HepG2 (cell line): ENCODE data around the gene KIF15. TPM values are rescaled to one million over a fixed set of nuclear protein-coding genes. Genes with fewer than 3 reads are reported as not detected.

Experiments used
- CHD2 ChIP-seq: IDR thresholded peaks from 2 replicates; pipeline ENCODE4 v1.6.1; 2011; ENCODE audit warnings: low read depth, low read length, improper control_type of control experiment
- ELF4 ChIP-seq: sonication (generic); formaldehyde crosslinking; IDR thresholded peaks from 2 replicates; pipeline ENCODE4 v1.5.0; 2020; ENCODE audit warnings: missing genetic modification reagents, mild to moderate bottlenecking, moderate library complexity, borderline replicate concordance
- FOXK1 ChIP-seq: sonication (generic); formaldehyde crosslinking; IDR thresholded peaks from 2 replicates; pipeline ENCODE4 v1.4.0; 2020; ENCODE audit warnings: low read depth, missing genetic modification reagents, borderline replicate concordance
- ISL2 ChIP-seq: sonication (generic); formaldehyde crosslinking; IDR thresholded peaks from 2 replicates; pipeline ENCODE4 v1.5.0; 2020; ENCODE audit warnings: missing genetic modification reagents
- SAFB2 ChIP-seq: sonication (generic); formaldehyde crosslinking; IDR thresholded peaks from 2 replicates; pipeline ENCODE4 v1.5.1; 2020; ENCODE audit warnings: missing genetic modification reagents, low read depth, mild to moderate bottlenecking, borderline replicate concordance
- SIN3A ChIP-seq: IDR thresholded peaks from 2 replicates; pipeline ENCODE4 v1.6.1; 2011; ENCODE audit warnings: low read depth, mild to moderate bottlenecking, control low read depth, low read length, borderline replicate concordance
- TRIM24 ChIP-seq: sonication (generic); formaldehyde crosslinking; IDR thresholded peaks from 2 replicates; pipeline ENCODE4 v1.8.0; 2022; ENCODE audit warnings: mild to moderate bottlenecking, missing genetic modification reagents
- ZC3H13 ChIP-seq: sonication (generic); formaldehyde crosslinking; IDR thresholded peaks from 2 replicates; pipeline ENCODE4 v1.8.1; 2023; ENCODE audit warnings: mild to moderate bottlenecking, missing genetic modification reagents, moderate library complexity
- ZIK1 ChIP-seq: sonication (generic); formaldehyde crosslinking; IDR thresholded peaks from 2 replicates; pipeline ENCODE4 v1.5.0; 2020; ENCODE audit warnings: mild to moderate bottlenecking, low read depth, missing genetic modification reagents, borderline replicate concordance
- ZNF12 ChIP-seq: sonication (generic); formaldehyde crosslinking; IDR thresholded peaks from 2 replicates; pipeline ENCODE4 v1.5.0; 2020; ENCODE audit warnings: missing genetic modification reagents
- ZNF20 ChIP-seq: sonication (generic); formaldehyde crosslinking; IDR thresholded peaks from 2 replicates; pipeline ENCODE4 v1.4.0; 2020; ENCODE audit warnings: mild to moderate bottlenecking, moderate library complexity, missing genetic modification reagents
- ZNF232 ChIP-seq: sonication (generic); formaldehyde crosslinking; IDR thresholded peaks from 2 replicates; pipeline ENCODE4 v1.4.0; 2020; ENCODE audit warnings: missing genetic modification reagents, borderline replicate concordance
- ZNF234 ChIP-seq: sonication (generic); formaldehyde crosslinking; conservative IDR thresholded peaks from 2 replicates; pipeline ENCODE4 v1.5.1; 2020; ENCODE audit warnings: mild to moderate bottlenecking, missing genetic modification reagents
- ZNF260 ChIP-seq: sonication (generic); formaldehyde crosslinking; IDR thresholded peaks from 2 replicates; pipeline ENCODE4 v1.4.0; 2020; ENCODE audit warnings: missing genetic modification reagents, low read depth, mild to moderate bottlenecking, borderline replicate concordance
- ZNF333 ChIP-seq: sonication (generic); formaldehyde crosslinking; IDR thresholded peaks from 2 replicates; pipeline ENCODE4 v1.4.0; 2020; ENCODE audit warnings: mild to moderate bottlenecking, missing genetic modification reagents, borderline replicate concordance
- ZNF354B ChIP-seq: sonication (generic); formaldehyde crosslinking; IDR thresholded peaks from 2 replicates; pipeline ENCODE4 v1.8.0; 2022; ENCODE audit warnings: mild to moderate bottlenecking, missing genetic modification reagents
- ZNF430 ChIP-seq: sonication (generic); formaldehyde crosslinking; IDR thresholded peaks from 2 replicates; pipeline ENCODE4 v1.9.0; 2021; ENCODE audit warnings: mild to moderate bottlenecking, missing genetic modification reagents
- ZNF652 ChIP-seq: IDR thresholded peaks from 2 replicates; pipeline ENCODE4 v1.6.1; 2016; ENCODE audit warnings: low read depth, borderline replicate concordance
- ZNF768 ChIP-seq: sonication (generic); formaldehyde crosslinking; IDR thresholded peaks from 2 replicates; pipeline ENCODE4 v1.4.0; 2020; ENCODE audit warnings: missing genetic modification reagents
- polyA plus RNA-seq, 8 experiments: library from polyadenylated mRNA; depleted of rRNA in 3 of 8; stranded (reverse) in 7 of 8; unstranded in 1 of 8; fragments of >200 nt; fragmentation: Illumina TruSeq in 4 of 8; extraction: Trizol in 4 of 8; gene quantifications; 2 replicates each; pipeline versions ENCODE4 v1.2.1 to v1.2.3, GENCODE V29; 2011 to 2016; ENCODE audit warnings: low read depth in 4 of 8, missing spikeins in 1 of 8, mixed read lengths in 1 of 8; ENCODE audit not compliant: insufficient read depth in 1 of 8
- total RNA-seq, 5 experiments: library from RNA; depleted of rRNA; stranded (reverse); fragments of >200 nt; fragmentation: Illumina TruSeq; extraction: Trizol; gene quantifications; 2 replicates each; pipeline ENCODE4 v1.2.3, GENCODE V29; 2016; ENCODE audit warnings: low read depth in 1 of 5
- TF ChIP-seq, protein P1 (sequence below): sonication (generic); formaldehyde crosslinking; IDR thresholded peaks from 2 replicates; pipeline ENCODE4 v1.8.0; 2022; ENCODE audit warnings: missing genetic modification reagents, mild to moderate bottlenecking, borderline replicate concordance
- TF ChIP-seq, protein P2 (sequence below): sonication (generic); formaldehyde crosslinking; IDR thresholded peaks from 2 replicates; pipeline ENCODE4 v1.8.1; 2023; ENCODE audit warnings: mild to moderate bottlenecking, missing genetic modification reagents, borderline replicate concordance
- TF ChIP-seq, protein P3 (sequence below): sonication (generic); formaldehyde crosslinking; IDR thresholded peaks from 2 replicates; pipeline ENCODE4 v1.5.0; 2020; ENCODE audit warnings: missing genetic modification reagents
- TF ChIP-seq, protein P4 (sequence below): IDR thresholded peaks from 2 replicates; pipeline ENCODE4 v1.6.1; 2016; ENCODE audit warnings: missing biosample characterization, missing genetic modification reagents, low read depth
- TF ChIP-seq, protein P5 (sequence below): IDR thresholded peaks from 2 replicates; pipeline ENCODE4 v1.6.1; 2018; ENCODE audit warnings: missing genetic modification reagents, mild to moderate bottlenecking, missing compliant biosample characterization

The KIF15 gene
- total and polyA plus RNA-seq, 2 of the 13 experiments (the other 11 are each of a cell fraction or from before 2014, with no cell fraction given), result 4.8 to 33.8 TPM

DNA sequence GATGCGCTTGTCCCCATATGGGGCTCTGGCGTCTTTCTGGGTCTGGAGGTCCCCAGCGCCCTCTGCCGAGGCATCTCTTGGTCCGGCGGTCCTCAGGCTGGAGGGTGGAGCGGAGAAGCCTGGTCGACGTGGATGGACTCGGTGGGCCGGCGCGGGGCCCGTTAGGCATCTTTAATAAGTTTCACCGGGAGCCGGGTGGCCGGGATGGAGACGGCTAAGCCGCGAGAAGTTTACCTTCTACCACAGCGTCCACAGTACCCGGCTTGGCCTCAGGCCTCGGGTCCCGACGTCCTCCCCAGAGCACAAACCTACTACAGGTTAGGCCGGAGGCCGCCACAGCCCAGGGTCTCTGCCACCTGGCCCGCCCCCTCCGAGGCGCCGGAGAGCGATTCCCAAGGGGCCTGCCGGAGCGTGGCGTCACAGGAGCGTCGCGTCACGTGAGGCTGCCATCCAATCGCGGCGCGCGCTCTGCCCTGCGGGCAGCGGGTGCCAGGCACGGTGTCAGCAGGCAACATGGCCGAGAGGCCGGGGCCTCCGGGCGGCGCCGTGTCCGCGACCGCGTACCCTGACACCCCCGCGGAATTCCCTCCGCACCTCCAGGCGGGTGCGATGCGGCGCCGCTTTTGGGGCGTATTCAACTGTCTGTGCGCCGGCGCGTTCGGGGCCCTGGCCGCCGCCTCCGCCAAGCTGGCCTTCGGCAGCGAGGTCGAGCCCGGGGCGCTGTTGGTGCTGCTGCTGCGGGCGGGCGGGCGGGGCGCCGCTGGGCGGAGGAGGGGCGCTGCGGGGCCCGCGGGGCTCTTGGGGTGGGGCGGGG lies 100.0 kb downstream of the KIF15 start, which contains the start of gene TMEM42 (continued):
- TF ChIP-seq ZNF232 (no peak; the same call in 1 of the 2 replicates), ZNF234 (CRISPR knock-in tag) (peak; percentile 77; the same call in 1 of the 2 replicates), CHD2 (no peak), ZNF354B (CRISPR knock-in tag) (no peak), ZNF20 (CRISPR knock-in tag) (no peak), ZNF430 (CRISPR knock-in tag) (peak; percentile 53; the same call in 1 of the 2 replicates), SAFB2 (CRISPR knock-in tag) (0 out of 2 replicates have a peak, but pooled peaks have one; percentile 67), ZNF333 (CRISPR knock-in tag) (peak; percentile 79; the same call in 1 of the 2 replicates), ZNF768 (CRISPR knock-in tag) (no peak; the same call in 1 of the 2 replicates), ZIK1 (no peak), ZNF12 (CRISPR knock-in tag) (no peak), FOXK1 (CRISPR knock-in tag) (peak; percentile 67; the same call in 1 of the 2 replicates), TRIM24 (no peak), SIN3A (no peak; the same call in 1 of the 2 replicates), ISL2 (CRISPR knock-in tag) (peak; percentile 57), ELF4 (no peak), ZNF260 (CRISPR knock-in tag) (no peak), ZNF652 (CRISPR knock-in tag) (no peak), ZC3H13 (CRISPR knock-in tag) (peak; percentile 60; the same call in 1 of the 2 replicates)
- TF ChIP-seq, protein P1, sequence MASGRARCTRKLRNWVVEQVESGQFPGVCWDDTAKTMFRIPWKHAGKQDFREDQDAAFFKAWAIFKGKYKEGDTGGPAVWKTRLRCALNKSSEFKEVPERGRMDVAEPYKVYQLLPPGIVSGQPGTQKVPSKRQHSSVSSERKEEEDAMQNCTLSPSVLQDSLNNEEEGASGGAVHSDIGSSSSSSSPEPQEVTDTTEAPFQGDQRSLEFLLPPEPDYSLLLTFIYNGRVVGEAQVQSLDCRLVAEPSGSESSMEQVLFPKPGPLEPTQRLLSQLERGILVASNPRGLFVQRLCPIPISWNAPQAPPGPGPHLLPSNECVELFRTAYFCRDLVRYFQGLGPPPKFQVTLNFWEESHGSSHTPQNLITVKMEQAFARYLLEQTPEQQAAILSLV (CRISPR knock-in tag), result peak; percentile 42; the same call in 1 of the 2 replicates
- TF ChIP-seq, protein P2, sequence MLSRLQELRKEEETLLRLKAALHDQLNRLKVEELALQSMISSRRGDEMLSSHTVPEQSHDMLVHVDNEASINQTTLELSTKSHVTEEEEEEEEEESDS (CRISPR knock-in tag), result no peak
- TF ChIP-seq, protein P3, sequence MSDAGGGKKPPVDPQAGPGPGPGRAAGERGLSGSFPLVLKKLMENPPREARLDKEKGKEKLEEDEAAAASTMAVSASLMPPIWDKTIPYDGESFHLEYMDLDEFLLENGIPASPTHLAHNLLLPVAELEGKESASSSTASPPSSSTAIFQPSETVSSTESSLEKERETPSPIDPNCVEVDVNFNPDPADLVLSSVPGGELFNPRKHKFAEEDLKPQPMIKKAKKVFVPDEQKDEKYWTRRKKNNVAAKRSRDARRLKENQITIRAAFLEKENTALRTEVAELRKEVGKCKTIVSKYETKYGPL (CRISPR knock-in tag), result no peak; the same call in 1 of the 2 replicates
- TF ChIP-seq, protein P4, sequence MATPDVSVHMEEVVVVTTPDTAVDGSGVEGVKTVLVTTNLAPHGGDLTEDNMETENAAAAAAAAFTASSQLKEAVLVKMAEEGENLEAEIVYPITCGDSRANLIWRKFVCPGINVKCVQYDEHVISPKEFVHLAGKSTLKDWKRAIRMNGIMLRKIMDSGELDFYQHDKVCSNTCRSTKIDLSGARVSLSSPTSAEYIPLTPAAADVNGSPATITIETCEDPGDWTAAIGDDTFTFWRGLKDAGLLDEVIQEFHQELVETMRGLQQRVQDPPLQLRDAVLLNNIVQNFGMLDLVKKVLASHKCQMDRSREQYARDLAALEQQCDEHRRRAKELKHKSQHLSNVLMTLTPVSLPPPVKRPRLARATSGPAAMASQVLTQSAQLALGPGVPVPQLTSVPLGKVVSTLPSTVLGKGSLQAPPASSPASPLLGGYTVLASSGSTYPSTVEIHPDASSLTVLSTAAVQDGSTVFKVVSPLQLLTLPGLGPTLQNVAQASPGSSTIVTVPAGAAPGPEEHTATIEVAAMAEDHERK, result no peak
- TF ChIP-seq, protein P5, sequence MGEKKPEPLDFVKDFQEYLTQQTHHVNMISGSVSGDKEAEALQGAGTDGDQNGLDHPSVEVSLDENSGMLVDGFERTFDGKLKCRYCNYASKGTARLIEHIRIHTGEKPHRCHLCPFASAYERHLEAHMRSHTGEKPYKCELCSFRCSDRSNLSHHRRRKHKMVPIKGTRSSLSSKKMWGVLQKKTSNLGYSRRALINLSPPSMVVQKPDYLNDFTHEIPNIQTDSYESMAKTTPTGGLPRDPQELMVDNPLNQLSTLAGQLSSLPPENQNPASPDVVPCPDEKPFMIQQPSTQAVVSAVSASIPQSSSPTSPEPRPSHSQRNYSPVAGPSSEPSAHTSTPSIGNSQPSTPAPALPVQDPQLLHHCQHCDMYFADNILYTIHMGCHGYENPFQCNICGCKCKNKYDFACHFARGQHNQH (CRISPR knock-in tag), result peak; percentile 60; the same call in 1 of the 2 replicates
